ENCODE results near the gene CDH13. TPM values are rescaled to one million over a fixed set of nuclear protein-coding genes. Genes with fewer than 3 reads are reported as not detected.

Gene CDH13
- polyA plus RNA-seq, 1 experiment: 113 TPM

- no peak for TF ChIP-seq CTCF (IDR thresholded peaks at IDR 0.05; ENCODE audit: insufficient read depth, low read depth, low read length)
- Histone ChIP-seq H3K27me3 (ENCODE audit: control insufficient read depth, insufficient read depth, low read length) (no peaks in the 10 kb centered on the region), H3K36me3 (ENCODE audit: control insufficient read depth, insufficient read depth, low read length) (no peaks in the 10 kb centered on the region), H3K4me3 (ENCODE audit: low read depth, low read length) (no peak overlapping the region)
- ChIA-PET POLR2A (no interaction called here), CTCF (no interaction called here)
- no peak for DNase-seq (ENCODE audit: low read depth)
Observed at GRCh38 chr16:82657786-82658185, 31.0 kb downstream of the CDH13 start.

- POLR2A ChIA-PET: no interaction called here
- no peaks in the 10 kb centered on the region for H3K36me3 ChIP-seq (ENCODE audit: control insufficient read depth, insufficient read depth, low read length)
- no peak for TF ChIP-seq CTCF (IDR thresholded peaks at IDR 0.05; ENCODE audit: insufficient read depth, low read depth, low read length)
- H3K4me3 ChIP-seq (ENCODE audit: low read depth, low read length): no peak overlapping the region
- no peaks in the 10 kb centered on the region; the same call in 1 of the 2 replicates for H3K27me3 ChIP-seq (ENCODE audit: control insufficient read depth, insufficient read depth, low read length)
- DNase-seq (ENCODE audit: low read depth): no peak
- CTCF ChIA-PET: interaction anchor here (0.5 kb wide), 1 partner anchor 17 kb away, joined by 3 read pairs; no protein-coding TSS in a partner anchor
Observed at GRCh38 chr16:82658796-82659195, 32.0 kb downstream of the CDH13 start.

GRCh38 chr16:82660075-82660645 is 33.4 kb downstream of the CDH13 start:
- DNase-seq (ENCODE audit: low read depth): no peak
- Histone ChIP-seq H3K36me3 (ENCODE audit: control insufficient read depth, insufficient read depth, low read length) (no peaks in the 10 kb centered on the region), H3K4me3 (ENCODE audit: low read depth, low read length) (no peak overlapping the region), H3K27me3 (ENCODE audit: control insufficient read depth, insufficient read depth, low read length) (no peaks in the 10 kb centered on the region; the same call in 1 of the 2 replicates)
- POLR2A ChIA-PET: no interaction called here
- no peak for TF ChIP-seq CTCF (IDR thresholded peaks at IDR 0.05; ENCODE audit: insufficient read depth, low read depth, low read length)
- CTCF ChIA-PET: interaction anchor here (1.2 kb wide), 1 partner anchor 21 kb away, joined by 3 read pairs; no protein-coding TSS in a partner anchor

- CTCF ChIA-PET: interaction anchor here (1.2 kb wide), 1 partner anchor 21 kb away, joined by 3 read pairs; no protein-coding TSS in a partner anchor
- Histone ChIP-seq H3K36me3 (ENCODE audit: control insufficient read depth, insufficient read depth, low read length) (no peaks in the 10 kb centered on the region), H3K27me3 (ENCODE audit: control insufficient read depth, insufficient read depth, low read length) (no peaks in the 10 kb centered on the region; the same call in 1 of the 2 replicates), H3K4me3 (ENCODE audit: low read depth, low read length) (no peak overlapping the region)
- POLR2A ChIA-PET: no interaction called here
- no peak for DNase-seq (ENCODE audit: low read depth)
- no peak for TF ChIP-seq CTCF (IDR thresholded peaks at IDR 0.05; ENCODE audit: insufficient read depth, low read depth, low read length)
Observed at GRCh38 chr16:82660966-82661365, 34.2 kb downstream of the CDH13 start.

DNA sequence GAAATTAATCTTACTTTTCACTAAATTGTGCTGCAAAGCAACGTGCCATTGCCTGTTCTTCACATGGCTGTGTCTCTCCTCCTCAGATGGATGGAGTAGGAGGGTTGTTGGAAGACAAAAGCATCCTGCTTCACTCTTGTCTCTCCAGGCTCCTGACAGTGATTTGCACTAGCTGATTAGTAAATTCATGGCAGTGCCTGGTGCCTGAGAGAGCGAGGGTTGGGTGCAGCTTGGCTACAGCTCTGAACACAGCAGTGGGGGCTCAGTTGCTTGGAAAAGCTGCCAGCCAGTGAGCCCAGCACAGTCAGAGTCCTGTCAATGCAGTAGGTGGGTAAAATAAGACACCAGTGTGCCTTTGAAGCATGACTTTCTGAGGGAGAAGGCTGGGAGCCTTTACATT is 37.4 kb downstream of the CDH13 start:
- POLR2A ChIA-PET: no interaction called here
- DNase-seq (ENCODE audit: low read depth): no peak
- no peaks in the 10 kb centered on the region; the same call in 1 of the 2 replicates for H3K27me3 ChIP-seq (ENCODE audit: control insufficient read depth, insufficient read depth, low read length)
- CTCF ChIA-PET: interaction anchor here (0.7 kb wide), 1 partner anchor 21 kb away, joined by 3 read pairs; no protein-coding TSS in a partner anchor
- TF ChIP-seq CTCF (IDR thresholded peaks at IDR 0.05; ENCODE audit: insufficient read depth, low read depth, low read length): no peak
- H3K4me3 ChIP-seq (ENCODE audit: low read depth, low read length): no peak overlapping the region
- no peaks in the 10 kb centered on the region for H3K36me3 ChIP-seq (ENCODE audit: control insufficient read depth, insufficient read depth, low read length)
